HG03025 (cell line): ENCODE results near the gene ARPC5L.
A peak's percentile ranks its signal among the peaks of the same experiment; 100 is the strongest.

Source experiments
- ATAC-seq: cut with Tn5 transposase; IDR thresholded peaks from one replicate; pipeline ENCODE4 v1.9.1; 2021; ENCODE audit warnings: mild to moderate bottlenecking, moderate library complexity; ENCODE audit not compliant: unreplicated experiment, low FRiP score

The ARPC5L gene

GRCh38 chr9:124860582-124861341, 1.2 kb upstream of the ARPC5L start:
- no peak for ATAC-seq

- ATAC-seq: no peak
These were observed 1.5 kb downstream of the ARPC5L start for GRCh38 chr9:124863371-124863871.

- peak; percentile 50 for ATAC-seq
These were observed 6.9 kb downstream of the ARPC5L start for GRCh38 chr9:124868511-124869465.

GRCh38 chr9:124869466-124869985, 7.6 kb downstream of the ARPC5L start:
- peak; percentile 11 for ATAC-seq

GRCh38 chr9:124869986-124870560, 8.1 kb downstream of the ARPC5L start:
- peak; percentile 34 for ATAC-seq

- ATAC-seq: no peak
These were observed 8.8 kb downstream of the ARPC5L start for GRCh38 chr9:124870723-124871122.

- no peak for ATAC-seq
These were observed 9.2 kb downstream of the ARPC5L start for GRCh38 chr9:124871156-124871561.

GRCh38 chr9:124873664-124874063, 11.7 kb downstream of the ARPC5L start:
- ATAC-seq: no peak

GRCh38 chr9:124875501-124875900, 13.6 kb downstream of the ARPC5L start:
- no peak for ATAC-seq

GRCh38 chr9:124877021-124877782, 15.3 kb downstream of the ARPC5L start:
- no peak for ATAC-seq

- ATAC-seq: no peak
These were observed 16.1 kb downstream of the ARPC5L start for GRCh38 chr9:124878021-124878420.

GRCh38 chr9:124878518-124878917, 16.6 kb downstream of the ARPC5L start:
- ATAC-seq: no peak

GRCh38 chr9:124879226-124879625, 17.3 kb downstream of the ARPC5L start:
- no peak for ATAC-seq

GRCh38 chr9:124880501-124880900, 18.6 kb downstream of the ARPC5L start:
- no peak for ATAC-seq

- ATAC-seq: no peak
These were observed 19.3 kb downstream of the ARPC5L start for GRCh38 chr9:124881138-124881743.

- no peak for ATAC-seq
These were observed 20.3 kb downstream of the ARPC5L start for GRCh38 chr9:124882231-124882630.

GRCh38 chr9:124884376-124884775, 22.4 kb downstream of the ARPC5L start:
- no peak for ATAC-seq

GRCh38 chr9:124885551-124885950, 23.6 kb downstream of the ARPC5L start:
- no peak for ATAC-seq

- ATAC-seq: no peak
These were observed 24.5 kb downstream of the ARPC5L start for GRCh38 chr9:124886461-124886860.
